Body of pancreas (tissue), 4 donors: ENCODE data around the gene RAB12.

Source experiments
- CTCF ChIP-seq, 7 experiments: fragments of 450-650 bp in 4 of 7; fragments of 200-600 bp in 3 of 7; sonication (generic) in 3 of 7; IDR thresholded peaks; one replicate each; pipeline ENCODE4 v1.5.1; 2016 to 2019; ENCODE audit warnings: antibody characterized with exemption in 7 of 7
- POLR2A ChIP-seq, 3 donors: fragments of 450-650 bp; IDR thresholded peaks; one replicate each; pipeline ENCODE4 v1.6.1; 2016; ENCODE audit warnings: antibody characterized with exemption in 3 of 3, mild to moderate bottlenecking in 2 of 3

DNA sequence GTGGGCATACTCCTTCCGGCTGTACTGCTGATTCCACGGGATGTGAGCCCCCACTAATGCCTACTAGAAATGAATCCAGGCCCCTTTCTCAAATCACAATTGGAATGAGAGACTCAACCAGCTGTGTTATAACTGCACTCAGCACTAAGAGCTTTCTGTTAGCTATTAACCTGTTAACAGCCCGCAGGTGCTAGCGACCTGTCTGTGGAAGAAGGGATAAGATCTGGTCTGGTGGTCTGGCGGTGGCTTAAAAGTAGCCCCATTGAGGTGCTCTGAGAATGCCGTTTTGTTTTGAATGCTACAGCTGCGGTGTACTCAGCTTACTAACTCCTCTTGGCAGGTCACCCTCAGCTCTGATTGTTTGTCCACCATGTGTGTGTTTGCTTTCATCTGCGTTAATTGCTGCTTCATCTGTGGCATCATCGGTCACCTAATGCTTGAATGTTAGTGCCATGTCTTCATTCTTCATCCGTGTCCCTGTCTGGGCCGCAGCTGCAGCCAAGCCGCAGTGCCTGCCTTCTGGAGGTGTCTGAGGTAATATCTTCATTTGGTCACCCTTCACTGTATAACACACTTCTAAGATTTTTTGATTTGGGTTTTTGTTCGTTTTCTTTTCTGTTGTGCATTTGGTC, 16.3 kb downstream of the RAB12 start:
- TF ChIP-seq CTCF (IDR thresholded peaks at IDR 0.05): no peak
- no peak for TF ChIP-seq POLR2A (IDR thresholded peaks at IDR 0.05)
